Dedifferentiated amniotic fluid mesenchymal stem cell (primary cell): ENCODE results near the gene ARNT2.
"Not testable (repeated sequence)": the region's sequence is repeated elsewhere in the genome, so short reads cannot be mapped to it uniquely, and the experiment has no call there.

Experiments
- DNase-seq: peaks from one replicate; pipeline ENCODE4 v3.0.0-alpha.2; 2016; ENCODE audit errors: extremely low spot score

The ARNT2 gene

GRCh38 chr15:80491163-80491847 lies 87.1 kb downstream of the ARNT2 start:
- DNase-seq, result no peak

GRCh38 chr15:80492409-80492808 lies 88.2 kb downstream of the ARNT2 start:
- DNase-seq, result no peak

DNA sequence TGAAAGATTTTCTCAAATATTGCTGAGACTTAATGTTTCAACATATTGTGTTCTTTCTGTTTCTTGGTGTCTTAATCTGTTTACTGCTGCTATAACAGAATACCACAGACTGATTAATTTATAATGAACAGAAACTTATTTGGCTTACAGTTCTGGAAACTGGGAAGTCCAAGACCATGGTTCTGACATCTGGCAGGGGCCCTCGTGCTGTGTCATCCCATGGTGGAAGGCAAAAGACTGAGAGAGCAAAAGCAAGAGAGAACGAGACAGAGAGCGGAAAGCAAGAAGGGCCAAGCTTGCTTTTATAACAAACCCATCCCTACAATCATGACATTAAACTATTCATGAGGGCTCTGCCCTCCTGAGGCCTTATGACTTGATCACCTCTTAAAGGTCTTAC lies 88.7 kb downstream of the ARNT2 start:
- DNase-seq, result no peak

- peak; percentile 69 for DNase-seq
These were observed 90.2 kb downstream of the ARNT2 start for GRCh38 chr15:80494351-80494751.

GRCh38 chr15:80494756-80495155 lies 90.6 kb downstream of the ARNT2 start:
- DNase-seq, result no peak

GRCh38 chr15:80495401-80495942 lies 91.3 kb downstream of the ARNT2 start:
- no peak for DNase-seq

GRCh38 chr15:80496096-80496495 lies 91.9 kb downstream of the ARNT2 start:
- DNase-seq, result no peak

- DNase-seq, result no peak
These were observed 93.0 kb downstream of the ARNT2 start for GRCh38 chr15:80497221-80497620.

DNA sequence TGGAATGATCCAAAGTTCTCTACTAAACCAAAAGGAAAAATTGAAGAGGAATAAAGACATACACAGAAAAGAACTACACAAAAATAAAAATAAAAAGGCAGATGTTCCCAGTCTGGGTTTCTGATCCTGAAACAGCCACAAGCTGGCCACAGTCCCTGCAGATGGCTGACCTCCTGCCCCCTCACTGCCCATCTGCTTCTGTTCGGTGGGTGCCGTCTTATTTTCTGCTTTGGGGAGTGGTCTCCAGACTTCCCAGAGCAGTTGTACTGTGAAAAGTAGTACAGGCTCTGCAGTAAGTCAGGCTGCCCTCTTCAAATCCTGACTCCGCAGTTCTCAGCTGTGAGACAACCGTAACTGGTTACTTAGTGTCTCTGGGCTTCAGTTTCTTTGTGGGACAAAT lies 94.5 kb downstream of the ARNT2 start:
- DNase-seq, result no peak

GRCh38 chr15:80500021-80500420 lies 95.8 kb downstream of the ARNT2 start:
- DNase-seq, result no peak

GRCh38 chr15:80501476-80501875 lies 97.3 kb downstream of the ARNT2 start:
- no peak for DNase-seq

- no peak for DNase-seq
These were observed 98.6 kb downstream of the ARNT2 start for GRCh38 chr15:80502782-80503181.

- no peak for DNase-seq
These were observed 99.3 kb downstream of the ARNT2 start for GRCh38 chr15:80503319-80503952.

- DNase-seq, result no peak
These were observed 100.7 kb downstream of the ARNT2 start for GRCh38 chr15:80504931-80505330.

DNA sequence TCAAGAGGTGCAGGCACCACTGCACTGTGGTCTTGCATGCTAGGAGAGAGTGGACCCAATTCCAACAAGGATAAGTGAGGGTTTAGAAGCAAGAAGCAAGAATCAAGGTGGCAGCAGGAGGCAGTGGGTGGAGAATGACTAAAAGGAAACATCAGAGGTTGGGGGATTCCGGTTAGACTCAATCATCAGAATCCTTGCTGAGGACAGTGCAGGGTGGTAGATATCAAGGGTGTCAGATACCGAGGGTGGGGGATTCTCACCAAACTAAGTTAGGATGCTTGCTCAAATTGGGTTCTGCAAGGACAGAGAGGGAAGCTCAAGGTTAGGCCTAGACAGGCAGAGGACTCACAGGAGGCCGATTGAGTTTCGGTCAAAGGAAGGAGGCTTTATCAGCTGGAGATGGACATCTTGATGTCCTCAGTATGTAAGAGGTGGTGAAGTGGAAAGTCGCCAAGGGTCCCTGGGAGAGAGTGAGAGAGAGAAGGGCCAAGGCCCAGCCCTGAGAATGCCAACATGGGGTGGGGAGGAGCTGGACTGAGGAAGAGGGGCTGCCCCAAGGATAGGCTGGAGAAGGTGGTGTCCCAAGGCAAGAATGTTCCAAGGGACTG lies 102.2 kb downstream of the ARNT2 start:
- DNase-seq, result no peak

- no peak for DNase-seq
These were observed 102.9 kb downstream of the ARNT2 start for GRCh38 chr15:80507131-80507530.

DNA sequence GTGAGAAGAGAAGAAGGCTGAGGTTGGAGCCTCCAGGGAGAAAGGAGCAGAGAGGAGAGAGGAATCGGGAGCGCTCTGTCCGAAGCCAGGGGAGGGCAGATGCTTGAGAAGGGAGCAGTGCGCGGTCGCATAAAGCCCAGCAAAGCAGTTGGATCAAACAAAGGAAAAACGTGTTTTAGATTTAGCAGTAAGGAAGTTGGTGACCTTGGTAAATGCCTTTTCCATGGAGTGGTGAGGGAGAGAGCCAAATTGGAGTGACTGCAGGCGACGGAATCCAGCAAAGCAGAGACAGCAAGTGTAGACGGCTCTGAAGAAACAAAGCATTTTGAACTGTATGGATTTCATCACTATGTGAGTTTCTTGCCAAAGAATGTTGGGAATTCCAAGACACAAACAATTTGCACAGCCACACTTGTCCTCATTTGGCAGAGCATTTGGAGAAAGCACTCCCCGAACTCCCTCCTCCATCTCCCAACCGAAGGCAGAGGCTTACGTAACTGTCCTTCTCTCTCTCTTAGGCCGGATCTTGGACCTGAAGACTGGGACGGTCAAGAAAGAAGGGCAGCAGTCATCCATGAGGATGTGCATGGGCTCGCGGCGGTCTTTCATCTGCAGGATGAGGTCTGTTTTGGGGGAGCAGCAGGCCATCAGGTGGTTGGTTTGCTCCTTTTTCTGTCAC lies 103.6 kb downstream of the ARNT2 start:
- DNase-seq, result peak; percentile 90

GRCh38 chr15:80508783-80509182 lies 104.6 kb downstream of the ARNT2 start:
- DNase-seq, result no peak

DNA sequence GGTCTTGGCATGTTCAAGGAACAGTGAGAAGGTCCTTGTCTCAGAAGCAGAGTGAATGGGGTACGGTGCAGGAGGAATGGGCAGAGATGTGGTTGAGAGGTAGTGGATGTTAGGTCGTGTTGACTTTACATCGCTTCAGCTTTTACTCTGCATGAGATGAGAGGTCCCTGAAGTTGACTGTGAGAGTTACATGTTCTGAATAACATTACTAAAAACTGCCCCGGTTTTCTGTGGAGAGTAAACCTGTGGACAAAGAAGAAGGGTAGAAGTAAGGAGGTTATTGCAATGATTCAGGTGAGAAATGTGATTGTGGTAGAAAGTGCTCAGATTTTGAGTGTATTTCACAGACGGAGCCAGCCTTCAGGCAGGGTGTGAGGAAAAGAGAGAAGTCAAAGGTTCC lies 105.6 kb downstream of the ARNT2 start:
- DNase-seq, result no peak

- not testable (repeated sequence) for DNase-seq
These were observed 106.8 kb downstream of the ARNT2 start for GRCh38 chr15:80510985-80511384.

DNA sequence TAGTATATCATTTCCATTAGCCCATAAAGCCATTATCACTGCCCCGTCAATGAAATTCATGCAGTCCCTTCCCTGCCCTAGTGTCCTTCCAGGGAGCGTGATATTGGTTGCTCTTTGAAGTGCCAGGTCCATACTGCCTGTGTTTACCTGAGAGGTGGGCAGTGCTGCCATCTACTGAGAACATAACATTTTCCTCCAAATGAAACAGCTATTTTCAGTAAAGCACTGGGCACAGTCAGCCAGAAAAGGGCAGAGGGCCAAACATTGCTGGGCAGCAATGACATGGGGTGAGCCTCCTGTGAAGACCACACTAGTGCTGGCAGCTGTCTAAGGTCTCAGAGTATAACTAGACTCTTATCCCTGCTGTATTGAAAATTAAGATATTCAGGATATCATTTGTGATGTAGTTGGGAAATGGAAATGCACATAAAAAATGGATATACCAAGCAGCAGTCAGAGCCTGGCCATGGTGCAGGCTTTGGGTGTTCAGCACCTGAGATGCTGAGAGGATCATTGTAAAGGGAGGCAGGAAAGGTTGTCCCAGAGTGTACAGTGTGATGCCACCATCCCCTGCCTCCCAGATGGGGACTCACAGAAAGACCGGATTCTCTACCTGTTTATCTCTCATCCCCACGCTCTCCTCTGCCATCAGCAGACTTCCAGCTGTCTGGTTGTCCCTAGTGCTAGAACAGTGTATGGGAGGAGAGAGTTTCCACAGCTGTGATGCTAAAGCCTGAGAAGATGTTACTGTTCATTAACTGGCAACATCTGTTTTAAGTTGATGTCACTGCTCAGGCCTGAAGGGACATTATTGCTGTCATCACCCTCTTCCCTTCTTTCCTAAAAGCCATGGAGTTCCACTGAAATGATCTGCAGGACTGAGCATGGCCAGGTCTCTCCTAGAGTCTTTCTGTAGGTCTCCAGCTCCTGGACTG lies 108.8 kb downstream of the ARNT2 start:
- no peak for DNase-seq
